GM21390 (cell line): ENCODE results near the gene LRP1B.
"Not testable (repeated sequence)": the region's sequence is repeated elsewhere in the genome, so short reads cannot be mapped to it uniquely, and the experiment has no call there.

Source experiments
- ATAC-seq: cut with Tn5 transposase; IDR thresholded peaks from one replicate; pipeline ENCODE4 v1.9.1; 2021; ENCODE audit not compliant: unreplicated experiment

Gene LRP1B

GRCh38 chr2:140311905-140312304, 1818.9 kb downstream of the LRP1B start:
- no peak for ATAC-seq

DNA sequence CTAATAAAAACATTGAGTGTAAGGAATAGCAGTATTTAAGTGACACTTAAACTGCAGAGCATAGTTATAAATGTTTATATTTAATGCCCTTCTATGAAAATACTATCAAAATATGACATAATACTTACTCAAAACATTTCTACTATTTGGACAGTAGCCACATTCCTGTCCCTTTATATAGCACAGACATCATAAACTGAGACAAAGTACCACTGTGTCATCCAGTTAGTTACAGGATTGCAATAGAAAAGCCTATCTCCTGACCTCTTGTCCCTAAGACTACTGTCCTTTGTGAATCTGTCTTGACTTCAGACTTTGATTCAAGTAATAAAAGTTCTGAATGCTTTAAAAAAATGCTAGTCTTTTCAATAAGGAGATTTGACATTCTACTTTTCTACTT, 1822.1 kb downstream of the LRP1B start:
- ATAC-seq = no peak

DNA sequence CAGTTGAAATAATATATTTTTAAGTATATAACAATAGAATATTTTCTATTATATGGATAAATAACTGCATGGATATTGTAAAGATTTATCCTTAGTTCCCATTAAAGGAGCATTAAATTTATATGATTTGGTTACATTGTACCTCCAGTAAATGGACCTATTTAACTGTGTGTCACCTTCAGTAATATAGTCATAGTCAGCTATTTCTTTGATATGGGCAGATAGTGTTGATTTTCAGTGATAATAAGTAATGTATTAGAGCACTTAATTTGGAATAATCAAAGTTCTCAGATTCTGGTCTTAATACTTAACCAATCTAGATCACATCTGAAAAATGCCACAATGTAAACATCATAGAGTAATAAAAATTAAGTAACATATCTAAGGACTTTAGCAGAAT, 1823.3 kb downstream of the LRP1B start:
- no peak for ATAC-seq

DNA sequence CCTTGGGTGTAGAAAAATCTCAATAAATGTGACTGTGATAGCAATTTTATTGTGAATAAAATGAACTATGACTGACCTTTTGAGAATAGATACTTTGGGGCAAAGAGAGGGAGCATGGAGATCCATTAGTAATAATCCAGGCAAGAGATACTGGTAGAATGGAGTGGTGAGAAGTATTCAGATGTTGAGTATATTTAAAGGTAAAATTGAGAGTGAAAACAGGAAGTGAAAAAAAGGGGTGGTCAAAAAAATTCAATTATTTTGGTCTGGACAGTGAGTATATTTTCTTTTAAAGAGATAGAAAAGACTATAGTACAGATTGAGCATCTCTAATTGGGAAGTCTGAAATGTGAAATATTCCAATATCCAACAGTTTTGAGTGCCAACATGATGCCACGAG, 1835.0 kb downstream of the LRP1B start:
- no peak for ATAC-seq

DNA sequence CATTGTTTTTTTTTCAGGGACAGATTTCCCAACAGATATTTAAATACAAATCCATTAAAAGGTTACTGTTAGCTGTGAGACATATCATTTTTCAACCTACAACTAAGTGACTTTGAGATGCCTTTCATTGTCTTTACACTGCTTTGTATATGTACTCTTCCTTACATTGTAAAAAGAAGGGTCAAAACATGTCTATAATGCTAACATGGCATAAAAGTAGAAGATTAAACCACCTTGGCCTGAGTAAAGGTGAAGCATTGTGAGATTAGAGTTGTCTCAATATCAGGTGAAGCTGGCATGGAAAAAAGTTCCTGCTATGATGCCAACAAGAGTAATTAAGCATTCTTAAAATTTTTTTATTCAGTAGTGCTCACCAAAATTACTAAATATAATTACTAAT, 1842.1 kb downstream of the LRP1B start:
- ATAC-seq = no peak

DNA sequence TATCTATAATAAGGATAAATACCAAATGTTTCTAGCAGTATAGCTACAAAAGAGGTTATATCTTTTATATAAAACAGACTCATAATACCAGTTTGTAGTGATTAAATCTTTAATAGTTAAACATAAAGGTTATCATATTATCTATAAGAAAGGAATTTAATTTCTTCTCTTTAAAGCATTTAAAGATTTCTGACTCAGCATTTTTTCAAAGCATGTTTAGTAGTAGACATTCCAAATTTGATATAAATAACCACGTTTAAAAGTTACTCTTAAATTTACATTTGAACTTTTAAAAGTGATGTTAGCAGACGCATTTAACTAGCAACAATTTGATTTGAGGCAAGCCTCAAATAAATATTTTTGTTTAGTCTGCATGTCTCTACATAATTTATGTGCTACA, 1842.6 kb downstream of the LRP1B start:
- no peak for ATAC-seq

GRCh38 chr2:140286377-140286776, 1844.4 kb downstream of the LRP1B start:
- no peak for ATAC-seq

DNA sequence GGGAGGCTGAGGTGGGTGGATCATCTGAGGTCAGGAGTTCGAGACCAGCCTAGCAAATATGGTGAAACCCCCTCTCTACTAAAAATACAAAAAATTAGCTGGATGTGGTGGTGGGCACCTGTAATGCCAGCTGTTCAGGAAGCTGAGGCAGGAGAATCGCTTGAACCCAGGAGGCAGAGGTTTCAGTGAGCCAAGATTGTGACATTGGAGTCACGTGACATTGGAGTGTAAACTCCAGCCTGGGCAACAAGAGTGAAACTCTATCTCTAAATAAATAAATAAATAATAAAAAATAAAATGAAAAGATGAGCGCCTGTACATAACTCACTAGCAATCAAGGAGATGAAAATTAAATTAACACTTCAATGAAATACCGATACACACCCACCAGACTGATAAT, 1853.5 kb downstream of the LRP1B start:
- not testable (repeated sequence) for ATAC-seq

GRCh38 chr2:140276661-140277060, 1854.2 kb downstream of the LRP1B start:
- no peak for ATAC-seq

DNA sequence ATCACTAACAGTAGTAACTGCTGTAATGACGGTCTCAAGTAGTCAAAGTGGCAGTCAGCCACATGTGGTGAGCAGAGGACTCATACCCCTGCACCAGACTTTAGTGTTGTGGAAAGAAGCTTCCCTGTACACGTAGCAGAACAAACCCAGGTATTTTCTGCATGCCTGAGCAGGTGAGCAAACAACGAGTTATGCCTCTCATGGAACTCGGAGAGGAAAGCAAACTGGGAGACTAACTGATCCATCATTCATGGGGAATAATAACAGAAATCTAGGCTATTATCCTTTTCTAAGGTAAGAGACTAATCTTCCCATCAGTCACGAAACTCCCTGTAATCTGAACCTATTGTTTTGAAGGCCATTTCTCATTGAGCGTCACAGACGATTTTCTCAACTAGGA, 1855.4 kb downstream of the LRP1B start:
- no peak for ATAC-seq

DNA sequence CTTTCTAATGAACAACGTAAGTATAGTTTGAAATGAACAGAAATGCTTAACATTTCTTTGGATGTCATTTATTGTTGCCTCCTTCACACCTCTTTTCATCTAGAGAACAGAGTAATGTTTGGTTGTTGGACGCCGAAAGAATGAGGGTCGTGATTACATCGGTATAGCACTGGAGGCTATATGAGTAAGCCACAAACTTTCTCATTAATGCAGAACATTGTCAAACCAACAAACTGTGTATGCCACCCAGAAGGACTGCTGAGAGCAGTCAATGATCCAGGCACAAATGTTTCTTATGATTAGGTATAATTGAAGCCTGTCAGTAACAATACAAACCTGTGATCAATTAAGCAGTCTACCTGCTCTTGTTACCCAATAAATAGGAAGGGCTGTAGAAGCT, 1855.9 kb downstream of the LRP1B start:
- no peak for ATAC-seq

GRCh38 chr2:140273958-140274357, 1856.9 kb downstream of the LRP1B start:
- ATAC-seq = no peak

DNA sequence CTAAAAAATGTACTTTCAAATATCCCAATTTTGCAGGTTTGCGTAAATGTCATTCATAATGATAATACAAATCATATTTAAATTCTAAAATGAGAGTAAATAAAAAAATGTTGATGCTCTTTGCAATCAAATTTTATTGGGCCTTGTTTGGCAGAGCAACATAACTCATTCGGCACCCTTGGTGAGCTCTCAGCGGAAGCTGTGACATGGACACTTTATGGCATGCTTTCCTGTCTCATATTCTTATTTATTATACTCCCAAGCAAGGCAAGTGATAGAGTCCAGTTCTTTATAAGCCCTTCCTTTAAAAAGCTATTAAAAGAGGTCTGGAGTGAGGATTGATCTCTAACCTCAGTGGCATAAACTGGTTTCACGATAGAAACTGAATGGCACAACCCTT, 1857.4 kb downstream of the LRP1B start:
- no peak for ATAC-seq

DNA sequence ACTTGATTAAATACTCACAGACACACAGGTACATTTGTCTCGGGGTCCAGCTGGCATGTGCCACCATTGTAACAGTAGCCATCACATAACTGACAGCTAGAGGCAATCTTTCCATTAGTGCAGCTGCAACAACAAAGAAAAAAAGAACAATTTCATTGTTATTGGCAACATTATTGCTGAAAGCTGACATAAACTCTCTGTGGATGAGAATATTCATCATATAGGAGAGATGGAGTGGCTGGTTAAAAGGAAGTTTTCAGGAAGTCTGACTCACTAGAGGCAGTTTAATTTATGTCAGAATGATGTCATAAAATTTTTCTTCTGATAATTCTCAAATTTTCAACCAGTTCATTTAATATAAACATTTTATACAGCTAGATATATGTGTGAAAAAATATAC, 1860.6 kb downstream of the LRP1B start:
- ATAC-seq = no peak

DNA sequence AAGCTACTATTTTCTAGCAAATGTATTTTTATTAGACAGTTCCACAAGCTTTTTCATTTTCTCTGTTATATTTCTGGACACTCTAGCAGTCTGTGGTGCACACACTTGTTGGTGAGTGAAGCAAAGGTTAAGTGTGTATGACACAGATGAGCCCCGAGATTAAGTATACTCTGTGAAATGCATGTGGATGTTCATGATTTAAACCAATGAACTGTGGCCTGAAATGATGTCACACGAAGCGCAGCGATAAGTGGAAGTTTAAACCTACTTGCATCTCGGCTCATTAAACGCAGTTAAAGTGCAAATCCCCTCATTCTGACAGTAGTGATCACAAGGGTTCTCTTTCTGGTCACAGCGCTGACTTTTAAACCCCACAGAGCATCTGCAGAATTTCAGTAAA, 1861.8 kb downstream of the LRP1B start:
- no peak for ATAC-seq

- ATAC-seq = no peak
Measured at GRCh38 chr2:140262908-140263307, 1867.9 kb downstream of the LRP1B start.

DNA sequence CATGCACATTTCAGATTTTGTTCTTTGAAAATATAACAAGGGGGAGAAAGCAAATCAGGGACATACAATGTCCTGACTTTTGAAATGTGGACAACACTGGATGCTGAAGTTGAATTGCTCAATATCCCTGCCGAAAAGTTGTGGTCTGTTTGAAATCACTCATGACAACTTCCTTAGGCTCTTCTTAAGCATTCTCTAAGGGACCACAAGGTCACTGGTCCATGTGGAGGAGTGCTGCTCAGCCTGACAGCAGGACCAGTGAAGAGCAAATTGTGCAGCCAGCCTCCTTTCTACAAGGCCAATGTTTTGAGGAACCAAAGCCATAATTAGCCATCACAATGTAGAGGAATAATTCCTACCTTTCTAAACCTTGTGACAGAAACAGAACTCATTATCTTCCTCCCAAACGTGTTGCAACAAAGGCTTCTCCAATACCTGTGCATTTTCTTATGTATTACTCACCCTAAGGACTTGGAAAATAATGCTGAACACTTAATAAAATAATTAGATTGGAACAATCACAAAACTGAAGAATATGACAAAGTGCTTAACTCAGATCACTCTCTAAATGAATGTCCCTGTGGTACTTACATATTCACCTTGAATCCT, 1873.0 kb downstream of the LRP1B start:
- no peak for ATAC-seq

DNA sequence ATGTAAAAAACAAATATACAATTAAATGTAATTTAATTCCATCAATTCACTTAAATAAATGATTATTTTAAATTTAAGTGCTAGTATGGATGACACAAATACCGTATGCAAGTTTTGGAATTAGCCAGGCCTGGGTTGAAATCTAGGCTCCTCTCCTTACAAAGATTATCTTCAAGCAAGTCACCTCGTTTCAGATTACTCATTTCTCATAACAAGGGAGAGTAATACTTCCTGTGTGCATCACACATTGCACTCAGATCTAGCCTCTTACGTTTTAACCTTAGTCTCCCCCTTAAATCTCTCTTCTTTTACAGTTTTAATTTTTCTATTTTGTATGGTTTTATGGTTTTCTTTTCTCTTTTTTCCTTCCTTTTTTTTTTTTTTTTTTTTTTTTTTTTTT, 1874.7 kb downstream of the LRP1B start:
- no peak for ATAC-seq

DNA sequence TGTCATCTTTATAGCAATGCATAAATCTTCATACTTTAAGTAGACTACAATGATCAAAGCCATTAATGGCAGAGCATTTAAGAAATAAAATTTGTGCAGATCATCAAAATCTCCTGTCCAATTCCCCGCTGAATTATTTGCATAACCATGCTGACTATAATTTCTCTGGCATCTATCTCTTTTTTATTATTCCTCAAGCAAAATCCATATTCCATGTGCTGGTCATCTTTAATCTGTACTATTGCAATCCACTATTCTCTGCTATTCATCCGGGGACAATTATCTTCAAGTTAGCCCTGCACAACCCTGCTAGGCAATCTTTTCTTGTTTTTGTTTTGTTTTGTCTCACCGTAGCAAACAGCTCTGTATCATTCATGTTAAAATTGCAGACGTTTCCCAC, 1881.0 kb downstream of the LRP1B start:
- no peak for ATAC-seq

GRCh38 chr2:140248623-140249022, 1882.2 kb downstream of the LRP1B start:
- no peak for ATAC-seq

DNA sequence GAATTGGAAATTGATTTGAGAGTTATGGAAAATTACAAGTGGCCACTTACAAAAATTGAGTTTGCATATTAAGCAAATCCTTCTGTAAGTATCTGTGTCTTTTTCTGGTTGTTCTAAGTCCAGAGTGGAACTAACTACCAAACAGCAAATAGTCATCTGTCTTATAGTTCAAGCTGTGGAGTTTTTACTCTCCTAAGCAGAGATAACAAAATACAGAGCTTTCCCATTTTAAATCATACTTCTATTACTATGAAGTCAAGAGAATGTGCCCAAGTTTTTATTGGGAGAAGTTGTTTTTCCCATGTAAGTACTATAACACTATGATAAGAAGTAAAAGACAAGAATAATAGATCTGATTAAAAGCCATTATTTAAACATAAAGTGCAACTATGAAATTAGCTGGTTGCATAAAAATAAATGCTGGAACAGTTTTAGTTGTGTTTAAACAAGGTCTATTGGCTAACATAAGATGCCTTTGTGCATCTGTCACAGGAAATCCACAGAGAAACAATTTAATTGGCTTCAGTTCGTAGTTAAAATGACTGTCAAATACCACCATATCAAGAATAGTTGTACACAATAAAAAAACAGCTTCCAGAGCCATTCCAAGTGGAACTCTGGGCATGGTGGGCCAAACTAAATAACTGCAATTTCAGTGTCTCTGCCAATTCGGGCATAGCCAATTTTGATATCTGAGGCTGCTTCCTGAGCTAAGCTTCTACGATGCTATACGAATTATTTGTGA, 1883.2 kb downstream of the LRP1B start:
- ATAC-seq = no peak

- no peak for ATAC-seq
Measured at GRCh38 chr2:140246957-140247356, 1883.9 kb downstream of the LRP1B start.

DNA sequence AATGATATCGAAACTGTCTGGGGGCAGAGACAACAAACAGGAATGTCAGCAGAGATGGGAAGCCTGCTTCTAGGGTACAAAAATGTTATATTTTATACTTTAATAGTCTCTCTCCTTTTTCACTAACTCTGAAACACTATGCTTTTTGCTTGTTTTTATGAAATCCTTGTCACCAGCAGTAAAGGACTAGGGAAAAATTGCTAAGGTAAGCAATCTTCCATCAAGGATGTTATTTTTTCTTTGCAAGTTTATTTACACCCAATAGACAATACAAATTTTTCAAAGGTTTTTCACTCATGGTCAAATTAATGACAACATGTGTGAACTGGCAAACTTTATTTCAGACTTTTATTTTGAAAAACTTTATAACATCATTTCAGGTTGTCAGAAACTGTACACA, 1884.8 kb downstream of the LRP1B start:
- no peak for ATAC-seq
